Airway epithelial cell (primary cell): ENCODE results near the gene OBP2A. TPM values are rescaled to one million over a fixed set of nuclear protein-coding genes. Genes with fewer than 3 reads are reported as not detected.

Experiments
- total RNA-seq: library from RNA; depleted of rRNA; stranded (reverse); fragments of >200 nt; gene quantifications from 2 replicates; pipeline ENCODE4 v1.2.3, GENCODE V29; 2015

Gene OBP2A, protein sequence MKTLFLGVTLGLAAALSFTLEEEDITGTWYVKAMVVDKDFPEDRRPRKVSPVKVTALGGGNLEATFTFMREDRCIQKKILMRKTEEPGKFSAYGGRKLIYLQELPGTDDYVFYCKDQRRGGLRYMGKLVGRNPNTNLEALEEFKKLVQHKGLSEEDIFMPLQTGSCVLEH
- total RNA-seq, result not detected in 2 replicates

DNA sequence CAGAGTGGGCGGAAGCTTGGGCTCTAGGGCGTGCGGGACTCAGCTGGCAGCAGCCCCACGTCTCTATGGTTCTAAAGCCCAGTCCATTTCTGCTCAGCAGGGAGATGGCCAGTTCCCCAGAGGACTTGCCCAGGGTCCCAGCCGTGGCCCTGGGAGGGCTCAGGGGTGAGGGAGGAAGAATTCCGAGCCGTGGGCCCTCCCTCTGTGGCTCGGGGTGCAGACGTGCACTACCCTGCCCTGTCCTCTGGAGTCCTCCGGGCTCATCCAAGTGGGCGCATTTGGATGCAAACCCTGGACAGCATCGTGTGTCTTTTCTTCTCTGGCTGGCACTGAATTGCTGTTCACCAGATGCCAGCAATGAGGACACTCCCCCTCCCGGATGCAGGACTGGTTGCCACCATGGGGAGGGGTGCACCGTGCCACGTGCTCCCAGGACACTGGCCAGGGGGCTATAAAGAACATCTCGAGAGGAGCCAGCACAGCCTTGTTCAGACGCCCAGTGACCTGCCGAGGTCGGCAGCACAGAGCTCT, at the start of gene OBP2A:
Gene OBP2A, plus strand, starts transcription at position 481 of the 531 bp plus-strand sequence. CDS start 55 bp downstream, outside the sequence.

GRCh38 chr9:135500525-135501260, 45.2 kb upstream of the OBP2A start, which contains the start of gene MRPS2:
Gene MRPS2 (plus strand): TSS chr9:135500682. CDS start chr9:135500711, 29 bp downstream.

GRCh38 chr9:135520916-135521607, 24.9 kb upstream of the OBP2A start, which contains the start of gene LCN1:
Gene LCN1 (plus strand): TSS chr9:135521440. CDS start chr9:135521498, 58 bp downstream.

DNA sequence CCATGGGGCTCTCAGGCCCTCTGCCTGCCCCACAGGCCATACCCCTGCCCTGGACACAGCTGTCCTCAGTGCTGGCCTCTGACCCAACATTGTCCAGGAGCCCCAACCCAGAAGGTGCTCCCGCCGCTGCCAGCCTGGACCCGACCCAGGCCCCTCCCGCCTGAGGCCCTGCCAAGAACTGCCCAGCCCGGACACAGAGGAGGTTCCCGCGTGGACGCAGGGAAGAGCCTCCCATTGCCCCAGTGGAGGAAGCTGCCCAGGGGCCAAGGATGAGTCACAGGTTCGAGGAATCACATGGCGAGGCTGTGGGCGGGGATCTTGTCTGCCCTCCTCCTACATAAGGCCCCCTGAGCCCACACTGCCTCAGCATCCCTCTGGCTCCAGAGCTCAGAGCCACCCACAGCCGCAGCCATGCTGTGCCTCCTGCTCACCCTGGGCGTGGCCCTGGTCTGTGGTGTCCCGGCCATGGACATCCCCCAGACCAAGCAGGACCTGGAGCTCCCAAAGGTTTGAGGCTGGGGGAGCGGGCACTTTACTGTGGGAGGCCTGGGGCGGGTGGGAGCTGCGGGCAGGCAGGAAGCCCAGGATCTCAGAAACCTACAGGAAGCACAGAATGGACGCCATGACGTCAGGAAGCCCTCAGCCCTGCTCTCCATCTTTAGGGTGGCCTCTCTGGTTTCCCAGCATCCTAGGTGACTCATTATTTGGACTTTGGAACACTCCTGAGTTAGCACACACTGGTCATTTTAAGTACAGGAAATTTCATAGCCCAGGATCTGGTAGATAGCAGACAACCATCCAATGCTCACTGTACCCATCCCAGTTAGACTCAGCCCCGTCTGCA, 15.7 kb downstream of the OBP2A start, which contains the start of gene PAEP:
Gene PAEP, plus strand, starts transcription at position 366 of the 844 bp plus-strand sequence.

Other genes with a start within 250 kb of the OBP2A start
- gene PPP1R26, start 66.3 kb upstream of the OBP2A start, total RNA-seq, result 12.9 and 16.9 TPM in 2 replicates
- 52.5 and 78.5 TPM in 2 replicates for gene MRPS2, start 45.4 kb upstream of the OBP2A start, total RNA-seq
- gene LCN1, start 24.7 kb upstream of the OBP2A start, total RNA-seq, result not detected in 2 replicates
- not detected in 2 replicates for gene PAEP, start 15.6 kb downstream of the OBP2A start, total RNA-seq
- gene GLT6D1, start 93.4 kb downstream of the OBP2A start, total RNA-seq, result not detected in 2 replicates
- gene LCN9, start 117.2 kb downstream of the OBP2A start, total RNA-seq, result not detected in 2 replicates
- not detected in 2 replicates for gene SOHLH1, start 153.4 kb downstream of the OBP2A start, total RNA-seq
- not detected in 2 replicates for gene KCNT1, start 156.1 kb downstream of the OBP2A start, total RNA-seq